OCI-LY7 (cell line): ENCODE data around the gene MSRB1. TPM values are rescaled to one million over a fixed set of nuclear protein-coding genes. Genes with fewer than 3 reads are reported as not detected.

Experiments used
- BruUV-seq: library from RNA; stranded (reverse); fragments of 400-500 nt; replicated peaks from 2 replicates; lab custom pipeline; 2021; lab: Mats Ljungman, UMichigan
- CTCF ChIA-PET: fragments of 300-600 bp; sonication (Branson Sonifier 250); formaldehyde crosslinking; loops from one replicate; lab custom pipeline; 2022; ENCODE audit warnings: antibody characterized with exemption; ENCODE audit not compliant: unreplicated experiment; lab: Charles Lee
- POLR2A ChIA-PET: fragments of 300-600 bp; sonication (Branson Sonifier 250); formaldehyde crosslinking; loops from one replicate; lab custom pipeline; 2022; ENCODE audit warnings: antibody characterized with exemption; lab: Charles Lee
- DNase-seq: peaks from one replicate; pipeline ENCODE4 v3.0.0-alpha.2; 2015; ENCODE audit warnings: low spot score
- H2AFZ ChIP-seq: fragments of 200-600 bp; sonication (generic), shearing (Covaris generic); 2 replicates; pipeline ENCODE4 v1.6.1; 2014; ENCODE audit warnings: mild to moderate bottlenecking, antibody characterized with exemption, low read length, moderate library complexity
- H3K27ac ChIP-seq: fragments of 200-600 bp; sonication (generic); 2 replicates; pipeline ENCODE4 v1.5.1; 2014; ENCODE audit warnings: mixed run types, low read depth, mild to moderate bottlenecking, moderate library complexity, low read length, inconsistent platforms; ENCODE audit not compliant: poor library complexity, severe bottlenecking
- H3K36me3 ChIP-seq: fragments of 200-600 bp; sonication (generic); 2 replicates; pipeline ENCODE4 v1.6.1; 2014; ENCODE audit warnings: mild to moderate bottlenecking, antibody characterized with exemption, low read length, moderate library complexity, mixed read lengths; ENCODE audit not compliant: insufficient read depth
- H3K4me1 ChIP-seq: fragments of 200-600 bp; sonication (generic); 2 replicates; pipeline ENCODE4 v1.5.1; 2014; ENCODE audit warnings: mild to moderate bottlenecking, low read length; ENCODE audit not compliant: insufficient read depth, poor library complexity, severe bottlenecking
- H3K4me2 ChIP-seq: fragments of 200-600 bp; sonication (generic); 2 replicates; pipeline ENCODE4 v1.6.1; 2014; ENCODE audit warnings: mild to moderate bottlenecking, low read length
- H3K4me3 ChIP-seq: fragments of 200-600 bp; sonication (generic); 2 replicates; pipeline ENCODE4 v1.5.1; 2014; ENCODE audit warnings: mild to moderate bottlenecking, low read depth, low read length; ENCODE audit not compliant: poor library complexity, severe bottlenecking
- H3K79me2 ChIP-seq: fragments of 200-600 bp; sonication (generic); 2 replicates; pipeline ENCODE4 v1.6.1; 2016; ENCODE audit warnings: low read depth, mild to moderate bottlenecking, low read length, moderate library complexity, mixed read lengths; ENCODE audit not compliant: insufficient read depth
- H3K9me2 ChIP-seq: fragments of 200-600 bp; sonication (generic); 2 replicates; pipeline ENCODE4 v1.6.1; 2016; ENCODE audit warnings: mild to moderate bottlenecking, low read length, mixed read lengths; ENCODE audit not compliant: insufficient read depth
- H3K9me3 ChIP-seq: fragments of 200-600 bp; sonication (generic); 2 replicates; pipeline ENCODE4 v1.6.1; 2014; ENCODE audit warnings: mild to moderate bottlenecking, mixed run types, low read length, mixed read lengths
- H4K20me1 ChIP-seq: fragments of 200-600 bp; sonication (generic); 2 replicates; pipeline ENCODE4 v1.6.1; 2014; ENCODE audit warnings: mild to moderate bottlenecking, antibody characterized with exemption, low read length, moderate library complexity, mixed read lengths; ENCODE audit not compliant: insufficient read depth
- EZH2phosphoT487 ChIP-seq: fragments of 200-600 bp; sonication (generic); IDR thresholded peaks from 2 replicates; pipeline ENCODE4 v1.6.1; 2018; ENCODE audit warnings: low read depth, borderline replicate concordance, mild to moderate bottlenecking, mixed run types, antibody characterized with exemption, low read length, moderate library complexity, mixed read lengths
- intact Hi-C: fragments of 100-400 bp; cut with micrococcal nuclease; formaldehyde crosslinking; loops from one replicate; pipeline ENCODE4 v1.10.0; 2022; ENCODE audit not compliant: unreplicated experiment
- total RNA-seq, 2 experiments: library from RNA; depleted of rRNA in 1 of 2; stranded (reverse); fragments of >200 nt in 1 of 2; shearing (Covaris generic) in 1 of 2; gene quantifications; 2 replicates each; pipeline ENCODE4 v1.2.3, GENCODE V29; 2014 to 2022
- TF ChIP-seq, protein P1 (sequence below): fragments of 200-600 bp; sonication (generic); conservative IDR thresholded peaks from 2 replicates; pipeline ENCODE4 v1.5.1; 2014; ENCODE audit warnings: mild to moderate bottlenecking, antibody characterized with exemption, low read length, moderate library complexity, mixed read lengths

MSRB1 gene
- total RNA-seq, 2 experiments from 2014 or later, result 9.0 to 17.6 TPM

DNA sequence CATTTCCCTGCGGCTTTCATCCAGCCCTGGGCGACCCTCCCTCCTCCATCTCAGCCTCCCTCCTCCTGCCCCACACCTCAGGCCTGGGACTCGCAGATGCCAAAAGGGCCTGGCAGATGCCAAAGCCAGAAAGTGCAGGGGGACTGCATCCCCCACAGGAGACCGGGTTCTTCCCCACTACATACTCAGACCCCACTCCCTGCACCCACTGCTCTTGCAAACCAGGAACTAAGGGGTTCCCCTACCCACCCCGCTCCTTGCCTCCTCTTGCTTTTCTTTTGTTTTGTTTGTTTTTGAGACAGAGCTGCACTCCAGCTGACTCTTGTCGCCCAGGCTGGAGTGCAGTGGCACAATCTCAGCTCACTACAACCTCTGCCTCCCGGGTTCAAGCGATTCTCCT, 28.0 kb downstream of the MSRB1 start:
- intact Hi-C loops, result no loop called here
- Histone ChIP-seq H4K20me1 (no peaks in the 10 kb centered on the region), H3K9me2 (no peaks in the 10 kb centered on the region), H3K4me1 (no peaks in the 10 kb centered on the region), H3K4me3 (no peak overlapping the region), H3K9me3 (no peaks in the 10 kb centered on the region), H3K4me2 (no peak overlapping the region), H3K79me2 (no peaks in the 10 kb centered on the region), H2AFZ (no peak overlapping the region), H3K36me3 (no peaks in the 10 kb centered on the region), H3K27ac (no peak overlapping the region)
- no TSS peak for BruUV-seq
- ChIA-PET CTCF (interaction anchor here (0.6 kb wide), 1 partner anchor 190 kb away, joined by 3 read pairs; no protein-coding TSS in a partner anchor), POLR2A (no interaction called here)
- TF ChIP-seq, protein P1, sequence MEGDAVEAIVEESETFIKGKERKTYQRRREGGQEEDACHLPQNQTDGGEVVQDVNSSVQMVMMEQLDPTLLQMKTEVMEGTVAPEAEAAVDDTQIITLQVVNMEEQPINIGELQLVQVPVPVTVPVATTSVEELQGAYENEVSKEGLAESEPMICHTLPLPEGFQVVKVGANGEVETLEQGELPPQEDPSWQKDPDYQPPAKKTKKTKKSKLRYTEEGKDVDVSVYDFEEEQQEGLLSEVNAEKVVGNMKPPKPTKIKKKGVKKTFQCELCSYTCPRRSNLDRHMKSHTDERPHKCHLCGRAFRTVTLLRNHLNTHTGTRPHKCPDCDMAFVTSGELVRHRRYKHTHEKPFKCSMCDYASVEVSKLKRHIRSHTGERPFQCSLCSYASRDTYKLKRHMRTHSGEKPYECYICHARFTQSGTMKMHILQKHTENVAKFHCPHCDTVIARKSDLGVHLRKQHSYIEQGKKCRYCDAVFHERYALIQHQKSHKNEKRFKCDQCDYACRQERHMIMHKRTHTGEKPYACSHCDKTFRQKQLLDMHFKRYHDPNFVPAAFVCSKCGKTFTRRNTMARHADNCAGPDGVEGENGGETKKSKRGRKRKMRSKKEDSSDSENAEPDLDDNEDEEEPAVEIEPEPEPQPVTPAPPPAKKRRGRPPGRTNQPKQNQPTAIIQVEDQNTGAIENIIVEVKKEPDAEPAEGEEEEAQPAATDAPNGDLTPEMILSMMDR, result no peak
- TF ChIP-seq EZH2phosphoT487, result no peak
- DNase-seq, result no peak

DNA sequence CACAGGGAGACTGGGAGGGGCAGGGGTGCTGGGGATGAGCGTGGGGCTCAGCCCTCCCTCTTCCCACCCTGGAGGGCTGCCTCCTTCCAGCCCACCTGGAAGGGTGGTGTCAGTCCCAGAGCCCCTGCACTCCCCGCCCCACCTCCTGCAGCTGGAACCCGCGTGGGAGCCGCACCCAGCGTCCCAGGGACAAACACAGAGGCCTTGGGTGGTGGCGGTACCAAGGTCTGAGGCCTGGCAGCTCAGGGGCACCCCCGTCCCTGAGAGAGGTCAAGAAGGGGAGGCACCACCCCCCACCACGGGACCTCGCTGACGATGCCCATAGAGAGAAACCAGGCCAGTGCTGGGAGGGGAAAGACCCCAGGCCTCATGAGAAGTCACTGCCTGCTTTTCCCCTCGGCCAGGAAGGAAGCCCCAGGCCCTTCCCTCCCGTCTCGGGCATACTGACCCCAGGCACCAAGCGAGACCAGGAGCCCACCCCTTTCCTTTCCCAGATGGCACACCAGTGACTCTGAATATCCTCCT, 28.9 kb downstream of the MSRB1 start:
- intact Hi-C loops, result no loop called here
- Histone ChIP-seq H3K4me3 (no peak overlapping the region), H3K4me2 (no peak overlapping the region), H3K4me1 (no peaks in the 10 kb centered on the region), H3K9me3 (no peaks in the 10 kb centered on the region), H2AFZ (no peak overlapping the region), H3K79me2 (no peaks in the 10 kb centered on the region), H4K20me1 (no peaks in the 10 kb centered on the region), H3K9me2 (no peaks in the 10 kb centered on the region), H3K27ac (no peak overlapping the region), H3K36me3 (no peaks in the 10 kb centered on the region)
- no peak for DNase-seq
- no peak for TF ChIP-seq EZH2phosphoT487
- TF ChIP-seq, protein P1, result no peak
- BruUV-seq, result no TSS peak
- CTCF ChIA-PET, result interaction anchor here (0.6 kb wide), 1 partner anchor 189 kb away, joined by 3 read pairs; no protein-coding TSS in a partner anchor
- POLR2A ChIA-PET, result no interaction called here

DNA sequence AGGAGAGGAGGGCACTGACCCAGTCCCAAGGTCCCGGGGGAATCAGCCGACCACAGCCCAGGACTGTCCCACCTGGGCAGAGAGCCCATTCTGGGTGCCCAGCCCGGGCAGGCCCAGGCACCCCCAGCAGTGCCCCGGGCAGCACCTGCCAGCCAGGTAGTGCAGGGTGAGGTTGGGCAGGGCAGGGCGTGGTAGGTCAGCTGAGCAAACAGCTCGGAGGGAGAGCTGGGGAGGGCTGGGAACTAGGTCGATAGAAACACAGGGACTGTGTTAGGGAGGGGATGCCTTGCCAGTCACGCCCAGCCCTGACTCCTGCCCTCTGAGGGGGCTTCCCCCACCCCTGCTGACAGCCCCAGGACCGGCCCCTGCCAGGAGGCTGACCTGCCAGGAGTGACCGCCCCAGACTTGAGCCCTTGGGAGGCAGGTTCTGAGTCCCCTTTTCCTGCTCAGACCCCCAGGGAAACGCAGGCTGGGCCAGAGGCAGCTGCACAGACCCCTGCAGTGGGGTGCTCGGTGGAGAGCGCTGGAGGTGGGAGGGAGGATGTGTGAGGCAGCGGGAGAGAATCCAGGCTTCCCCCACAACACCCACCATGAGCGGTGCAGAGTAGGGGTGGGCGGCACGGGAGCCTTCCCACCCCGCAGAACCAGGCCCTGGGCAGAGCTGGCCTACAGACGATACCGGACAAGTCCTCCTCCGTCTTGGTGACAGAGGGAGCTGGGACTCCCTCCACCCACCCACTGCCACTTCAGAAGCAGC, 29.5 kb downstream of the MSRB1 start:
- Histone ChIP-seq H3K27ac (no peak overlapping the region), H4K20me1 (no peaks in the 10 kb centered on the region), H3K79me2 (no peaks in the 10 kb centered on the region), H3K4me2 (no peak overlapping the region), H3K4me3 (no peak overlapping the region), H3K9me2 (no peaks in the 10 kb centered on the region), H2AFZ (no peak overlapping the region), H3K4me1 (no peaks in the 10 kb centered on the region), H3K36me3 (no peaks in the 10 kb centered on the region), H3K9me3 (no peaks in the 10 kb centered on the region)
- ChIA-PET CTCF (no interaction called here), POLR2A (no interaction called here)
- no TSS peak for BruUV-seq
- no peak for DNase-seq
- intact Hi-C loops, result no loop called here
- TF ChIP-seq, protein P1, result no peak
- TF ChIP-seq EZH2phosphoT487, result no peak
